Measurements from ENCODE around the gene NFRKB. TPM values are rescaled to one million over a fixed set of nuclear protein-coding genes. Genes with fewer than 3 reads are reported as not detected.
"Not testable (repeated sequence)": the region's sequence is repeated elsewhere in the genome, so short reads cannot be mapped to it uniquely, and the experiment has no call there.

Gene NFRKB
- total RNA-seq, 1 donor from 2014 or later, result 56.9 TPM

DNA sequence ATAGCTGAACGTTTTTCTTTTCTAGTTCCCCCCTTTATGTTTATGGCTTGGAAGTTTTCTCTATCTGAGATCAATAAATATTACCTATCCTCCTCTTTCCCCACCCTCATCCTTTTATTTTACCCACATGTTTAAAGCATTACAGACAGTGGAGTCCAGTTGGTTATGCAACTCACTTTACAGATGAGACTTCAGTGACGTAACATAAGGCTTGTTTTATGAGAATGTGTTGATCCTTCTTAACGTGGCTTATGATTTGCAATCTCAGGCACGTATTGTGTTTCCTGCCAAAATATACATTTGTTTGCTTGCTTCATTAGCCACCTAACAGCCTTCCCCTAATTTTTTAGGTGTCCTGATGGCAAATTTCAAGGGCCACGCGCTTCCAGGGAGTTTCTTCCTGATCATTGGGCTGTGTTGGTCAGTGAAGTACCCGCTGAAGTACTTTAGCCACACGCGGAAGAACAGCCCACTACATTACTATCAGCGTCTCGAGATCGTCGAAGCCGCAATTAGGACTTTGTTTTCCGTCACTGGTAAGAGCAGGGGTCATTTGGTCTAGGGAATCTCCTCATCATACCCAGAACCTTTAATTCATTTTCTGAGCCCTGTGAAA, 43.1 kb downstream of the NFRKB start:
- no peak overlapping the region for H3K27ac Mint-ChIP-seq (ENCODE audit: unreplicated experiment)
- DNase-seq (ENCODE audit: low read depth, low spot score), result no peak
- no peak overlapping the region for H3K4me3 Mint-ChIP-seq
- H3K4me1 Mint-ChIP-seq, result no peaks in the 10 kb centered on the region
- no peaks in the 10 kb centered on the region for H3K9me3 Mint-ChIP-seq
- no peaks in the 10 kb centered on the region for H3K27me3 Mint-ChIP-seq (ENCODE audit: low read depth)
- TF ChIP-seq, protein P1, sequence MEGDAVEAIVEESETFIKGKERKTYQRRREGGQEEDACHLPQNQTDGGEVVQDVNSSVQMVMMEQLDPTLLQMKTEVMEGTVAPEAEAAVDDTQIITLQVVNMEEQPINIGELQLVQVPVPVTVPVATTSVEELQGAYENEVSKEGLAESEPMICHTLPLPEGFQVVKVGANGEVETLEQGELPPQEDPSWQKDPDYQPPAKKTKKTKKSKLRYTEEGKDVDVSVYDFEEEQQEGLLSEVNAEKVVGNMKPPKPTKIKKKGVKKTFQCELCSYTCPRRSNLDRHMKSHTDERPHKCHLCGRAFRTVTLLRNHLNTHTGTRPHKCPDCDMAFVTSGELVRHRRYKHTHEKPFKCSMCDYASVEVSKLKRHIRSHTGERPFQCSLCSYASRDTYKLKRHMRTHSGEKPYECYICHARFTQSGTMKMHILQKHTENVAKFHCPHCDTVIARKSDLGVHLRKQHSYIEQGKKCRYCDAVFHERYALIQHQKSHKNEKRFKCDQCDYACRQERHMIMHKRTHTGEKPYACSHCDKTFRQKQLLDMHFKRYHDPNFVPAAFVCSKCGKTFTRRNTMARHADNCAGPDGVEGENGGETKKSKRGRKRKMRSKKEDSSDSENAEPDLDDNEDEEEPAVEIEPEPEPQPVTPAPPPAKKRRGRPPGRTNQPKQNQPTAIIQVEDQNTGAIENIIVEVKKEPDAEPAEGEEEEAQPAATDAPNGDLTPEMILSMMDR (conservative IDR thresholded peaks at IDR 0.05), result no peak
- no peaks in the 10 kb centered on the region for H3K36me3 Mint-ChIP-seq (ENCODE audit: low read depth)

DNA sequence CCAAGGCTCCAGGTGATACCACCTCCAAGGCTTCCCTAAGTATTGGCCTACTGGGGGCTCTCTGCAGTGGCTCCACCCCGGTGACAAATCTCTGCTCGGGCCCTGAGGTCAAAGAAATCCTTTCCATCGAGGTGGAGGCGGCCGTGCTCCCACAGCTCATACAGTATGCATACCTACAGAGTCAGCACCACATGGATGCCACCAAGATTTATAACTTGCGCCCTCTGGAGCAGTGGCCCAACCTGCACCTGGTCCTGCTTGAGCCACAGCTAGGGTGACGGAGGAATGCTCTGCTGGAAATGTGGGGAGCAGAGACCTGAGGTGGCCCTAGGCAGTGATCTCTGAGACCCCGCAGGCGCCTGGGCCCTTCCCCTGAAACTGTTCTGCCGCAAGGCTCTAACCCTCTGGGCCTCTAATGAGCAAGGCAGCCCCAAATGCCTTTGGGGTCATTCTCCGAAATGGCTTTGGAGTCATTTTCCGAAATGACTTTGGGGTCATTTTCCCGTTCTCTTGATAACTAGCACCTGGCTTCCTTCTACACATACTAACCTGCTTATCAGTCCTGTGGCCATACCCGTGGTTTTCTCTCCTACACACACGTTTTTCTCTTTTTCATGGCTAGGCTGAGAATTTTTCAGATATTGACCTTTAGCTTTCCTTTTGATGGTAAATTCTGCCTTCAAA, 45.8 kb downstream of the NFRKB start:
- H3K36me3 Mint-ChIP-seq (ENCODE audit: low read depth), result no peaks in the 10 kb centered on the region
- H3K27ac Mint-ChIP-seq (ENCODE audit: unreplicated experiment), result no peak overlapping the region
- TF ChIP-seq, protein P1 (conservative IDR thresholded peaks at IDR 0.05), result no peak
- H3K4me1 Mint-ChIP-seq, result peaks cover 4% of the 10 kb centered on the region
- H3K27me3 Mint-ChIP-seq (ENCODE audit: low read depth), result no peaks in the 10 kb centered on the region
- no peak overlapping the region for H3K4me3 Mint-ChIP-seq
- no peaks in the 10 kb centered on the region for H3K9me3 Mint-ChIP-seq
- DNase-seq (ENCODE audit: low read depth, low spot score), result no peak

DNA sequence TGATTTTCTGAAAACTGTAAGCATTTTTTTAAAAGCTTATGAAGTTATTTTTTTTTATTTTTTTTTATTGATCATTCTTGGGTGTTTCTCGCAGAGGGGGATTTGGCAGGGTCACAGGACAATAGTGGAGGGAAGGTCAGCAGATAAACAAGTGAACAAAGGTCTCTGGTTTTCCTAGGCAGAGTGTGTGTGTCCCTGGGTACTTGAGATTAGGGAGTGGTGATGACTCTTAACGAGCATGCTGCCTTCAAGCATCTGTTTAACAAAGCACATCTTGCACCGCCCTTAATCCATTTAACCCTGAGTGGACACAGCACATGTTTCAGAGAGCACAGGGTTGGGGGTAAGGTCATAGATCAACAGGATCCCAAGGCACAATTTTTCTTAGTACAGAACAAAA, 48.0 kb downstream of the NFRKB start:
- not testable (repeated sequence) for H3K36me3 Mint-ChIP-seq (ENCODE audit: low read depth); H3K4me3 Mint-ChIP-seq; DNase-seq (ENCODE audit: low read depth, low spot score); H3K9me3 Mint-ChIP-seq; H3K4me1 Mint-ChIP-seq; H3K27me3 Mint-ChIP-seq (ENCODE audit: low read depth); H3K27ac Mint-ChIP-seq (ENCODE audit: unreplicated experiment)

DNA sequence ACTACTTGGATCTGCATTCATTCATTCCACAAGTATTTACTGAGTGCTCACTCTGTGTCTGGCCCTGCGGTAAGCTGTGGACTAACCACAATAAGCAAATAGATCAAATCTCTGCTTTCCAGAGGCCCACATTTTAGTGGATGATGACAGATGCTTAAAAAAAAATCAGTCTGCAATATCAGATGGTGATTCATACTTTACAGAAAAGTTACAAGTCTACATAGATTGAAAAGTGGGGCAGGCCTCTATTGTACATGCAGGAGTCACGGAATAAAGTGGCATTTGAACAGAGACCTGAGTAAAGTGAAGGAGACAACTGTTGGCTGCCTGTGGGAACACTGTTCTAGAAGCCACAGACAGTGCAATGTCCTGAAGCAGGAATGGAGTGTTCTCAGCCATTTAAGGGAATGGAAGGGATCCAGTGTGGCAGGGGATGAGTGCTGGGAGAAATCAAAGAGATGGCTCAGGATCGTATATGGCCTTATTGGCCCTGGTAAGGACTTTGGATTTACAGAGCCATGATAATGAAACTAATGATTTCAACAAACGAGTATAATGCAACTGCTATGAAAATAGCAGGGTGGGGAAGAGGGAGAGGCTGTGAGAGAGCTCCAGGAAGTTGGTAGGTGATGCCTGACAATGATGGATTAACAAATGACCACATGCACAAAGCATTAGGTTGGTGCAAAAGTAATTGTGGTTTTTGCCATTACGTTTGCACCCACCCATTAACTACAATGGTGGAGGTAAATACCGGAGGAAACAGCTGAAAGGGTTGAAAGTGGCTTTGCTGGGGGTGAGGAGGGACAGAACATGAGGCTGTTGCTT, 48.7 kb downstream of the NFRKB start:
- H3K27me3 Mint-ChIP-seq (ENCODE audit: low read depth), result no peaks in the 10 kb centered on the region
- H3K4me3 Mint-ChIP-seq, result no peak overlapping the region
- no peak overlapping the region for H3K27ac Mint-ChIP-seq (ENCODE audit: unreplicated experiment)
- H3K4me1 Mint-ChIP-seq, result peaks cover 4% of the 10 kb centered on the region
- TF ChIP-seq, protein P1 (conservative IDR thresholded peaks at IDR 0.05), result no peak
- no peaks in the 10 kb centered on the region for H3K36me3 Mint-ChIP-seq (ENCODE audit: low read depth)
- no peaks in the 10 kb centered on the region for H3K9me3 Mint-ChIP-seq
- no peak for DNase-seq (ENCODE audit: low read depth, low spot score)

Other genes starting within 250 kb of the NFRKB start
- not detected in 2 replicates for gene TMEM45B, start 79.7 kb downstream of the NFRKB start, total RNA-seq
- gene PRDM10, start 107.3 kb upstream of the NFRKB start, total RNA-seq, result 18.5 and 20.1 TPM in 2 replicates
- 224 and 234 TPM in 2 replicates for gene APLP2, start 174.3 kb upstream of the NFRKB start, total RNA-seq